ENCODE results near the gene PIM1. TPM values are rescaled to one million over a fixed set of nuclear protein-coding genes. Genes with fewer than 3 reads are reported as not detected.
"Not testable (repeated sequence)": the region's sequence is repeated elsewhere in the genome, so short reads cannot be mapped to it uniquely, and the experiment has no call there.

PIM1 gene
- total RNA-seq, 1 experiment from 2014 or later, result 47.5 TPM

GRCh38 chr6:37180075-37180474, 10.1 kb downstream of the PIM1 start:
- H3K14ac ChIP-seq (ENCODE audit: insufficient read depth, low read length), result no peak overlapping the region
- no peaks in the 10 kb centered on the region for H3K79me2 ChIP-seq (ENCODE audit: insufficient read depth, low read length)
- H2AK5ac ChIP-seq (ENCODE audit: insufficient read length, low read length), result no peak overlapping the region
- no peak for DNase-seq
- no peak overlapping the region for H2BK20ac ChIP-seq (ENCODE audit: low read depth, low read length, poor library complexity, severe bottlenecking)
- no peak overlapping the region for H2BK15ac ChIP-seq (ENCODE audit: low read depth, low read length)
- H3K27ac ChIP-seq (ENCODE audit: insufficient read length, low read depth, low read length), result no peak overlapping the region
- no peak overlapping the region for H3K18ac ChIP-seq (ENCODE audit: insufficient read length, low read depth, low read length)
- no peak overlapping the region for H2BK5ac ChIP-seq (ENCODE audit: insufficient read length, low read length)
- H3T11ph ChIP-seq (ENCODE audit: low read length), result no peak overlapping the region
- H3K56ac ChIP-seq (ENCODE audit: insufficient read length, low read depth, low read length), result no peak overlapping the region
- H3K4me1 ChIP-seq (ENCODE audit: insufficient read depth, low read length), result no peaks in the 10 kb centered on the region
- H4K91ac ChIP-seq (ENCODE audit: insufficient read length, low read depth, low read length), result no peak overlapping the region
- no peak overlapping the region for H2BK12ac ChIP-seq (ENCODE audit: insufficient read length, low read depth, low read length)
- H3K9me3 ChIP-seq (ENCODE audit: control insufficient read depth, low read depth, low read length), result no peaks in the 10 kb centered on the region
- H2BK120ac ChIP-seq (ENCODE audit: low read depth, low read length, poor library complexity, severe bottlenecking), result no peak overlapping the region
- H3K9me3 Mint-ChIP-seq, result no peaks in the 10 kb centered on the region
- H4K20me1 ChIP-seq (ENCODE audit: control insufficient read depth, insufficient read depth, insufficient read length), result no peaks in the 10 kb centered on the region
- H3K36me3 Mint-ChIP-seq (ENCODE audit: insufficient read depth in 1 of 3, low read depth in 3 of 3), result peaks cover under 1 to 10% (median 7%) of the 10 kb centered on the region in 3 experiments; a peak in 6 of 7 replicates
- no peak overlapping the region for H3K23ac ChIP-seq (ENCODE audit: insufficient read length, low read depth, low read length)
- H2AFZ ChIP-seq (ENCODE audit: low read length), result no peak overlapping the region
- peaks cover under 1 to 12% of the 10 kb centered on the region in 2 experiments; a peak in 2 of 4 replicates for H3K4me1 Mint-ChIP-seq
- no peak overlapping the region for H4K5ac ChIP-seq (ENCODE audit: insufficient read length, low read depth, low read length)
- WGBS (ENCODE audit: extremely low coverage, insufficient read length, low lambda C conversion rate), result no CpG with 5 or more reads among the region's 2 CpGs
- H3K9ac ChIP-seq (ENCODE audit: extremely low read depth, insufficient read length, low read length), result no peak overlapping the region
- H3K27ac Mint-ChIP-seq, result no peak overlapping the region
- H4K8ac ChIP-seq (replicated peaks; ENCODE audit: insufficient read length, low read depth, low read length), result no peak overlapping the region
- TF ChIP-seq CTCF (conservative IDR thresholded peaks at IDR 0.05), result no peak
- H3K23me2 ChIP-seq (ENCODE audit: insufficient read length, low read depth, low read length, poor library complexity, severe bottlenecking), result no peaks in the 10 kb centered on the region
- no peak overlapping the region for H3K4ac ChIP-seq (ENCODE audit: low read depth, low read length)
- no peak overlapping the region for H3K4me3 Mint-ChIP-seq
- no peak overlapping the region for H3K4me2 ChIP-seq (ENCODE audit: insufficient read depth, insufficient read length, low read length)
- H3K27me3 ChIP-seq (ENCODE audit: insufficient read depth, low read length), result no peaks in the 10 kb centered on the region
- no peaks in the 10 kb centered on the region for H3K27me3 Mint-ChIP-seq (ENCODE audit: low read depth)
- no peaks in the 10 kb centered on the region for H3K79me1 ChIP-seq (ENCODE audit: insufficient read depth, low read depth, low read length, poor library complexity, severe bottlenecking)

GRCh38 chr6:37180610-37181009, 10.7 kb downstream of the PIM1 start:
- H3K9me3 Mint-ChIP-seq; H3K56ac ChIP-seq (ENCODE audit: insufficient read length, low read depth, low read length); H4K8ac ChIP-seq (replicated peaks; ENCODE audit: insufficient read length, low read depth, low read length); H3K9ac ChIP-seq (ENCODE audit: extremely low read depth, insufficient read length, low read length); H4K91ac ChIP-seq (ENCODE audit: insufficient read length, low read depth, low read length); H3K36me3 Mint-ChIP-seq (ENCODE audit: insufficient read depth in 1 of 3, low read depth in 3 of 3); H2BK15ac ChIP-seq (ENCODE audit: low read depth, low read length); H2BK12ac ChIP-seq (ENCODE audit: insufficient read length, low read depth, low read length); H3K27me3 ChIP-seq (ENCODE audit: insufficient read depth, low read length); H3K27ac ChIP-seq (ENCODE audit: insufficient read length, low read depth, low read length); H3K4me1 ChIP-seq (ENCODE audit: insufficient read depth, low read length); H3K4me2 ChIP-seq (ENCODE audit: insufficient read depth, insufficient read length, low read length); H3K27me3 Mint-ChIP-seq (ENCODE audit: low read depth); H3K23me2 ChIP-seq (ENCODE audit: insufficient read length, low read depth, low read length, poor library complexity, severe bottlenecking); H2AK5ac ChIP-seq (ENCODE audit: insufficient read length, low read length); H4K5ac ChIP-seq (ENCODE audit: insufficient read length, low read depth, low read length); H2BK5ac ChIP-seq (ENCODE audit: insufficient read length, low read length); H3K23ac ChIP-seq (ENCODE audit: insufficient read length, low read depth, low read length); H3K27ac Mint-ChIP-seq; H4K20me1 ChIP-seq (ENCODE audit: control insufficient read depth, insufficient read depth, insufficient read length); H3K14ac ChIP-seq (ENCODE audit: insufficient read depth, low read length); H3K4me3 Mint-ChIP-seq; H3K4me1 Mint-ChIP-seq; H3T11ph ChIP-seq (ENCODE audit: low read length); DNase-seq; H2BK20ac ChIP-seq (ENCODE audit: low read depth, low read length, poor library complexity, severe bottlenecking); H3K79me1 ChIP-seq (ENCODE audit: insufficient read depth, low read depth, low read length, poor library complexity, severe bottlenecking); H2AFZ ChIP-seq (ENCODE audit: low read length); H3K9me3 ChIP-seq (ENCODE audit: control insufficient read depth, low read depth, low read length); H3K4ac ChIP-seq (ENCODE audit: low read depth, low read length); H2BK120ac ChIP-seq (ENCODE audit: low read depth, low read length, poor library complexity, severe bottlenecking); H3K79me2 ChIP-seq (ENCODE audit: insufficient read depth, low read length); H3K18ac ChIP-seq (ENCODE audit: insufficient read length, low read depth, low read length): not testable (repeated sequence)
- WGBS (ENCODE audit: extremely low coverage, insufficient read length, low lambda C conversion rate), result no CpG with 5 or more reads among the region's 4 CpGs
